CD4-positive, alpha-beta T cell (primary cell): ENCODE data around the gene DTWD2. TPM values are rescaled to one million over a fixed set of nuclear protein-coding genes. Genes with fewer than 3 reads are reported as not detected.

ENCODE experiments used
- ATAC-seq: fragments of 200-7000 bp; cut with Tn5 transposase; one replicate; pipeline ENCODE4 v1.10.0; 2022; ENCODE audit warnings: mild to moderate bottlenecking; ENCODE audit not compliant: poor library complexity
- CTCF ChIA-PET: fragments of 350-600 bp; sonication (Branson Sonifier 250); formaldehyde crosslinking; loops from one replicate; lab custom pipeline; 2021; ENCODE audit warnings: antibody characterized with exemption, inconsistent platforms; lab: Charles Lee
- POLR2A ChIA-PET: fragments of 350-600 bp; sonication (Branson Sonifier 250); formaldehyde crosslinking; loops from one replicate; lab custom pipeline; 2021; ENCODE audit warnings: antibody characterized with exemption, inconsistent platforms; lab: Charles Lee
- DNase-seq, 14 experiments: peaks; one replicate each; pipeline ENCODE4 v3.0.0-alpha.2; 2013 to 2020; ENCODE audit warnings: mixed read lengths in 2 of 14
- H3K27ac ChIP-seq, 2 donors: one replicate each; pipeline versions ENCODE4 v1.5.1 to v1.7.0; 2013; ENCODE audit warnings: low read length in 2 of 2, low read depth in 1 of 2, mild to moderate bottlenecking in 1 of 2
- H3K27me3 ChIP-seq, 2 experiments: 1 replicate in 1 of 2; 2 replicates in 1 of 2; pipeline versions ENCODE4 v1.6.1 to v1.7.0; 2013; ENCODE audit warnings: low read length in 2 of 2, control low read depth in 1 of 2, mild to moderate bottlenecking in 1 of 2, moderate library complexity in 1 of 2; ENCODE audit not compliant: insufficient read depth in 2 of 2, control insufficient read depth in 1 of 2
- H3K36me3 ChIP-seq: one replicate; pipeline ENCODE4 v1.6.1; 2013; ENCODE audit warnings: low read length, control low read depth; ENCODE audit not compliant: insufficient read depth
- H3K4me1 ChIP-seq: one replicate; pipeline ENCODE4 v1.6.1; 2013; ENCODE audit warnings: low read length, control low read depth; ENCODE audit not compliant: insufficient read depth
- H3K4me3 ChIP-seq: one replicate; pipeline ENCODE4 v1.5.1; 2013; ENCODE audit warnings: mild to moderate bottlenecking, low read length, moderate library complexity
- H3K9me3 ChIP-seq, 2 experiments: 1 replicate in 1 of 2; 2 replicates in 1 of 2; pipeline versions ENCODE4 v1.6.1 to v1.7.0; 2013; ENCODE audit warnings: low read length in 2 of 2, mild to moderate bottlenecking in 2 of 2, control low read depth in 1 of 2, moderate library complexity in 1 of 2; ENCODE audit not compliant: control insufficient read depth in 1 of 2, insufficient read depth in 1 of 2
- H3K27ac Mint-ChIP-seq: one replicate; pipeline ENCODE4 v1.8.0; 2020; ENCODE audit warnings: mixed read lengths
- H3K27me3 Mint-ChIP-seq: one replicate; pipeline ENCODE4 v1.8.0; 2021; ENCODE audit warnings: mixed read lengths
- H3K36me3 Mint-ChIP-seq: one replicate; pipeline ENCODE4 v1.8.0; 2021; ENCODE audit warnings: low read depth, mixed read lengths
- H3K4me1 Mint-ChIP-seq: one replicate; pipeline ENCODE4 v1.8.0; 2021; ENCODE audit warnings: low read depth, mixed read lengths
- H3K4me3 Mint-ChIP-seq: one replicate; pipeline ENCODE4 v1.8.0; 2020; ENCODE audit warnings: mild to moderate bottlenecking, mixed read lengths
- H3K9me3 Mint-ChIP-seq: one replicate; pipeline ENCODE4 v1.8.0; 2020; ENCODE audit warnings: mixed read lengths
- CTCF ChIP-seq: fragments of 200-600 bp; IDR thresholded peaks from one replicate; pipeline ENCODE4 v1.8.0; 2022; ENCODE audit warnings: antibody characterized with exemption, mild to moderate bottlenecking
- intact Hi-C, 2 experiments: fragments of 100-400 bp; cut with DNase I in 1 of 2; cut with micrococcal nuclease in 1 of 2; formaldehyde crosslinking; loops; one replicate each; pipeline versions ENCODE4 v1.15.1 to v1.9.0; 2023 to 2025; cut with DNase I, micrococcal nuclease
- total RNA-seq, 174 experiments: library from RNA in 2 of 174; stranded (reverse) in 2 of 174; gene quantifications; one replicate each; pipeline ENCODE4 v1.2.3 and lab custom pipeline; 2021 to 2026

The DTWD2 gene
- total RNA-seq, 2 experiments from 2014 or later, result 2.1 to 2.3 TPM

GRCh38 chr5:118968925-118969375, 19.4 kb downstream of the DTWD2 start:
- DNase-seq, result no peak
- no peak overlapping the region for H3K4me3 Mint-ChIP-seq
- peaks cover 7% of the 10 kb centered on the region for H3K9me3 Mint-ChIP-seq
- no peak overlapping the region for H3K4me3 ChIP-seq
- CTCF ChIA-PET, result interaction anchor here (1.2 kb wide), 1 partner anchor 14 kb away, joined by 3 read pairs; no protein-coding TSS in a partner anchor
- POLR2A ChIA-PET, result no interaction called here
- H3K27ac ChIP-seq, result no peak overlapping the region
- H3K4me1 Mint-ChIP-seq, result peaks cover 23% of the 10 kb centered on the region
- no peaks in the 10 kb centered on the region for H3K4me1 ChIP-seq
- peaks cover 0 to 16% of the 10 kb centered on the region in 2 experiments for H3K9me3 ChIP-seq
- H3K36me3 Mint-ChIP-seq, result peaks cover 25% of the 10 kb centered on the region
- H3K27ac Mint-ChIP-seq, result no peak overlapping the region
- no peaks in the 10 kb centered on the region for H3K27me3 ChIP-seq
- intact Hi-C loops, result no loop called here
- no peak for TF ChIP-seq CTCF
- H3K27me3 Mint-ChIP-seq, result no peaks in the 10 kb centered on the region
- no peak for ATAC-seq
- H3K36me3 ChIP-seq, result no peaks in the 10 kb centered on the region

GRCh38 chr5:118968406-118968911, 19.9 kb downstream of the DTWD2 start:
- Histone ChIP-seq H3K9me3 (peaks cover 0 to 13% of the 10 kb centered on the region in 2 experiments), H3K27me3 (no peaks in the 10 kb centered on the region), H3K27ac (no peak overlapping the region), H3K36me3 (no peaks in the 10 kb centered on the region), H3K4me3 (no peak overlapping the region), H3K4me1 (no peaks in the 10 kb centered on the region)
- DNase-seq (no peak), ATAC-seq (no peak)
- peaks cover 23% of the 10 kb centered on the region for H3K4me1 Mint-ChIP-seq
- no peak overlapping the region for H3K4me3 Mint-ChIP-seq
- H3K27ac Mint-ChIP-seq, result no peak overlapping the region
- POLR2A ChIA-PET, result interaction anchor here (1.0 kb wide), 1 partner anchor 12 kb away, joined by 3 read pairs; no protein-coding TSS in a partner anchor
- H3K27me3 Mint-ChIP-seq, result no peaks in the 10 kb centered on the region
- peaks cover 22% of the 10 kb centered on the region for H3K36me3 Mint-ChIP-seq
- no peak for TF ChIP-seq CTCF
- intact Hi-C loops, result no loop called here
- peaks cover 7% of the 10 kb centered on the region for H3K9me3 Mint-ChIP-seq
- CTCF ChIA-PET, result interaction anchor here (1.2 kb wide), 1 partner anchor 13 kb away, joined by 3 read pairs; no protein-coding TSS in a partner anchor

GRCh38 chr5:118967059-118967508, 21.3 kb downstream of the DTWD2 start:
- peaks cover 2% of the 10 kb centered on the region for H3K9me3 Mint-ChIP-seq
- no peak overlapping the region for H3K27ac Mint-ChIP-seq
- H3K4me1 Mint-ChIP-seq, result peaks cover 20% of the 10 kb centered on the region
- ATAC-seq (no peak), DNase-seq (no peak)
- H3K36me3 Mint-ChIP-seq, result peaks cover 22% of the 10 kb centered on the region
- Histone ChIP-seq H3K27me3 (no peaks in the 10 kb centered on the region), H3K9me3 (peaks cover 0 to 12% of the 10 kb centered on the region in 2 experiments), H3K4me1 (no peaks in the 10 kb centered on the region), H3K27ac (no peak overlapping the region), H3K4me3 (no peak overlapping the region), H3K36me3 (no peaks in the 10 kb centered on the region)
- ChIA-PET POLR2A (no interaction called here), CTCF (no interaction called here)
- no peak for TF ChIP-seq CTCF
- no peaks in the 10 kb centered on the region for H3K27me3 Mint-ChIP-seq
- H3K4me3 Mint-ChIP-seq, result no peak overlapping the region
- intact Hi-C loops, result no loop called here
